K562 (cell line): ENCODE results near the gene IL17RC. TPM values are rescaled to one million over a fixed set of nuclear protein-coding genes. Genes with fewer than 3 reads are reported as not detected.

Experiments
- COPS2 ChIP-seq: fragments of 450-650 bp; conservative IDR thresholded peaks from 2 replicates; pipeline ENCODE4 v1.6.1; 2016; ENCODE audit warnings: mild to moderate bottlenecking, moderate library complexity
- GTF3C2 ChIP-seq: IDR thresholded peaks from 3 replicates; pipeline ENCODE4 v1.6.1; 2011; ENCODE audit warnings: borderline replicate concordance, mild to moderate bottlenecking, moderate library complexity; ENCODE audit not compliant: insufficient read length; ENCODE audit errors: extremely low read depth
- KDM1A ChIP-seq, 2 experiments: fragments of 450-650 bp; IDR thresholded peaks; 2 replicates each; pipeline ENCODE4 v1.6.1; 2016; ENCODE audit warnings: mild to moderate bottlenecking in 2 of 2
- KDM2B ChIP-seq: fragments of 250-450 bp; sonication (Bioruptor Pico); IDR thresholded peaks from 2 replicates; pipeline ENCODE4 v1.8.0; 2021; ENCODE audit warnings: mild to moderate bottlenecking, moderate library complexity
- NFE2L1 ChIP-seq: fragments of 450-650 bp; IDR thresholded peaks from 2 replicates; pipeline ENCODE4 v1.6.1; 2016; ENCODE audit warnings: missing genetic modification characterization, low read depth, mild to moderate bottlenecking, missing compliant biosample characterization, moderate library complexity, borderline replicate concordance
- POLR2H ChIP-seq: IDR thresholded peaks from 2 replicates; pipeline ENCODE4 v1.6.1; 2016; ENCODE audit warnings: missing genetic modification characterization, low read depth, mild to moderate bottlenecking, control low read depth, missing compliant biosample characterization, moderate library complexity
- RAD21 ChIP-seq, 2 experiments: fragments of 250-450 bp in 1 of 2; fragments of 450-650 bp in 1 of 2; sonication (Bioruptor Pico) in 1 of 2; formaldehyde crosslinking in 1 of 2; IDR thresholded peaks in 1 of 2; conservative IDR thresholded peaks in 1 of 2; 2 replicates each; pipeline versions ENCODE4 v1.4.0 to v1.8.0; 2020 to 2022; ENCODE audit warnings: mild to moderate bottlenecking in 2 of 2, moderate library complexity in 1 of 2
- RBBP5 ChIP-seq: fragments of 200-600 bp; sonication (generic); IDR thresholded peaks from 2 replicates; pipeline ENCODE4 v1.6.1; 2012; ENCODE audit warnings: borderline replicate concordance, mild to moderate bottlenecking, low read length, control low read depth, inconsistent platforms; ENCODE audit not compliant: insufficient read depth, poor library complexity, severe bottlenecking
- RBM15 ChIP-seq: fragments of 200-400 bp; formaldehyde crosslinking; IDR thresholded peaks from 2 replicates; pipeline ENCODE4 v1.6.1; 2018; ENCODE audit warnings: mild to moderate bottlenecking, low read length, moderate library complexity; ENCODE audit not compliant: insufficient read depth
- SAFB ChIP-seq: fragments of 200-400 bp; formaldehyde crosslinking; IDR thresholded peaks from 2 replicates; pipeline ENCODE4 v1.6.1; 2017; ENCODE audit warnings: low read depth, low read length, borderline replicate concordance
- SMARCB1 ChIP-seq: IDR thresholded peaks from 2 replicates; pipeline ENCODE4 v1.6.1; 2011; ENCODE audit warnings: improper control_type of control experiment, low read depth; ENCODE audit not compliant: insufficient read length
- YY1 ChIP-seq, 3 experiments: IDR thresholded peaks; 2 replicates each; pipeline ENCODE4 v1.6.1; 2011; ENCODE audit warnings: low read length in 2 of 3, mild to moderate bottlenecking in 2 of 3, moderate library complexity in 2 of 3, borderline replicate concordance in 1 of 3, control low read depth in 1 of 3, low read depth in 1 of 3; ENCODE audit not compliant: insufficient read depth in 3 of 3, insufficient replicate concordance in 2 of 3, control insufficient read depth in 1 of 3, insufficient read length in 1 of 3; ENCODE audit errors: extremely low read depth in 1 of 3
- ZNF324 ChIP-seq: fragments of 250-450 bp; sonication (Bioruptor Pico); IDR thresholded peaks from 2 replicates; pipeline ENCODE4 v1.4.0; 2020; ENCODE audit warnings: mild to moderate bottlenecking
- ZNF41 ChIP-seq: fragments of 250-450 bp; sonication (Bioruptor Pico); conservative IDR thresholded peaks from 2 replicates; pipeline ENCODE4 v1.4.0; 2020; ENCODE audit warnings: mild to moderate bottlenecking
- ZNF592 ChIP-seq: fragments of 450-650 bp; IDR thresholded peaks from 2 replicates; pipeline ENCODE4 v1.6.1; 2017; ENCODE audit warnings: antibody characterized with exemption, mild to moderate bottlenecking
- ZNF79 ChIP-seq: fragments of 250-450 bp; sonication (Bioruptor Pico); IDR thresholded peaks from 2 replicates; pipeline ENCODE4 v1.4.0; 2020; ENCODE audit warnings: low read depth, mild to moderate bottlenecking, moderate library complexity
- polyA plus RNA-seq, 8 experiments: library from polyadenylated mRNA; depleted of rRNA in 4 of 8; stranded (reverse) in 5 of 8; unstranded in 3 of 8; fragments of >200 nt; fragmentation: Nextera tagmentation in 2 of 8; fragmentation: Illumina TruSeq in 1 of 8; extraction: Ambion mirVana in 2 of 8; extraction: Trizol in 1 of 8; gene quantifications; 2 replicates each; pipeline versions ENCODE4 v1.2.1 to v1.2.3, GENCODE V29; 2011 to 2014; ENCODE audit warnings: inconsistent platforms in 1 of 8, missing spikeins in 1 of 8
- total RNA-seq, 7 experiments: library from RNA; depleted of rRNA in 6 of 7; stranded (reverse); fragments of >200 nt in 6 of 7; fragmentation: Illumina TruSeq in 2 of 7; extraction: Trizol in 2 of 7; gene quantifications; 2 replicates each; pipeline versions ENCODE4 v1.2.1 to v1.2.3, GENCODE V29; 2011 to 2021; ENCODE audit warnings: low replicate concordance in 1 of 7
- TF ChIP-seq, protein P1 (sequence below): fragments of 450-650 bp; IDR thresholded peaks from one replicate; pipeline ENCODE4 v1.6.1; 2018; ENCODE audit warnings: mild to moderate bottlenecking, moderate library complexity; ENCODE audit not compliant: partially characterized antibody

IL17RC gene
- total and polyA plus RNA-seq, 9 of the 15 experiments (the other 6 are each of a cell fraction or from before 2014, with no cell fraction given): 0.15 to 11.4 (median 7.1) TPM; not detected in 1

- TF ChIP-seq SAFB (no peak), SMARCB1 (no peak), RBM15 (no peak), KDM2B (CRISPR knock-in tag) (no peak), RBBP5 (peak; percentile 4), KDM1A (IDR thresholded peaks at IDR 0.05) (peak; percentile 27 to 52; a peak in 1 of 4 replicates), GTF3C2 (no peak), ZNF79 (CRISPR knock-in tag) (no peak), YY1 (IDR thresholded peaks at IDR 0.05; ENCODE audit: borderline replicate concordance in 1 of 3, control insufficient read depth in 1 of 3, extremely low read depth in 1 of 3, insufficient read depth in 3 of 3, insufficient read length in 1 of 3, insufficient replicate concordance in 2 of 3, low read depth in 1 of 3, low read length in 2 of 3) (peak in 1 of 3 experiments; percentile 76), RAD21 (CRISPR knock-in tag; conservative IDR thresholded peaks at IDR 0.05 in 1 of 2, IDR thresholded peaks at IDR 0.05 in 1 of 2) (no peak), POLR2H (tag) (no peak), NFE2L1 (tag) (no peak), ZNF41 (CRISPR knock-in tag) (no peak), ZNF592 (0 out of 2 replicates have a peak, but pooled peaks have one; percentile 33), ZNF324 (CRISPR knock-in tag) (no peak), COPS2 (no peak)
- TF ChIP-seq, protein P1, sequence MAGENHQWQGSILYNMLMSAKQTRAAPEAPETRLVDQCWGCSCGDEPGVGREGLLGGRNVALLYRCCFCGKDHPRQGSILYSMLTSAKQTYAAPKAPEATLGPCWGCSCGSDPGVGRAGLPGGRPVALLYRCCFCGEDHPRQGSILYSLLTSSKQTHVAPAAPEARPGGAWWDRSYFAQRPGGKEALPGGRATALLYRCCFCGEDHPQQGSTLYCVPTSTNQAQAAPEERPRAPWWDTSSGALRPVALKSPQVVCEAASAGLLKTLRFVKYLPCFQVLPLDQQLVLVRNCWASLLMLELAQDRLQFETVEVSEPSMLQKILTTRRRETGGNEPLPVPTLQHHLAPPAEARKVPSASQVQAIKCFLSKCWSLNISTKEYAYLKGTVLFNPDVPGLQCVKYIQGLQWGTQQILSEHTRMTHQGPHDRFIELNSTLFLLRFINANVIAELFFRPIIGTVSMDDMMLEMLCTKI: no peak
Measured at GRCh38 chr3:9912294-9912935, 4.5 kb upstream of the IL17RC start (continued).
